OCI-LY1 (cell line): Measurements from ENCODE around the gene IL10RB.
"Not testable (repeated sequence)": the region's sequence is repeated elsewhere in the genome, so short reads cannot be mapped to it uniquely, and the experiment has no call there.

ENCODE experiments used
- H2AFZ ChIP-seq: fragments of 200-600 bp; sonication (generic), shearing (Covaris generic); 2 replicates; pipeline ENCODE4 v1.6.0; 2014; ENCODE audit warnings: antibody characterized with exemption, mild to moderate bottlenecking, low read length
- H3F3A ChIP-seq: fragments of 200-600 bp; sonication (generic), shearing (Covaris generic); 2 replicates; pipeline ENCODE4 v1.6.0; 2014; ENCODE audit warnings: mild to moderate bottlenecking, antibody characterized with exemption, low read length, moderate library complexity; ENCODE audit not compliant: insufficient read depth
- H3K27ac ChIP-seq: fragments of 200-600 bp; sonication (generic); 2 replicates; pipeline ENCODE4 v1.5.1; 2014; ENCODE audit warnings: low read length, mixed run types, mild to moderate bottlenecking, low read depth; ENCODE audit not compliant: poor library complexity, severe bottlenecking
- H3K27me3 ChIP-seq: fragments of 200-600 bp; sonication (generic); 2 replicates; pipeline ENCODE4 v1.6.0; 2014; ENCODE audit warnings: antibody characterized with exemption, mild to moderate bottlenecking, low read length, moderate library complexity; ENCODE audit not compliant: insufficient read depth
- H3K36me3 ChIP-seq: fragments of 200-600 bp; sonication (generic); 2 replicates; pipeline ENCODE4 v1.6.1; 2014; ENCODE audit warnings: mild to moderate bottlenecking, antibody characterized with exemption, low read length, moderate library complexity, mixed read lengths; ENCODE audit not compliant: insufficient read depth
- H3K4me1 ChIP-seq: fragments of 200-600 bp; sonication (generic); 2 replicates; pipeline ENCODE4 v1.5.1; 2014; ENCODE audit warnings: mild to moderate bottlenecking, low read length, moderate library complexity; ENCODE audit not compliant: insufficient read depth, severe bottlenecking
- H3K4me2 ChIP-seq: fragments of 200-600 bp; sonication (generic), shearing (Covaris generic); 2 replicates; pipeline ENCODE4 v1.6.1; 2014; ENCODE audit warnings: low read length
- H3K4me3 ChIP-seq: fragments of 200-600 bp; sonication (generic); 2 replicates; pipeline ENCODE4 v1.5.1; 2014; ENCODE audit warnings: low read length, low read depth, mild to moderate bottlenecking, mixed read lengths; ENCODE audit not compliant: poor library complexity, severe bottlenecking
- H3K79me2 ChIP-seq: fragments of 200-600 bp; shearing (Covaris generic); 2 replicates; pipeline ENCODE4 v1.6.1; 2016; ENCODE audit warnings: mixed run types, low read length, mixed read lengths; ENCODE audit not compliant: insufficient read depth
- H3K9ac ChIP-seq: fragments of 200-600 bp; sonication (generic), shearing (Covaris generic); 2 replicates; pipeline ENCODE4 v1.6.1; 2014; ENCODE audit warnings: mild to moderate bottlenecking, low read length, mixed read lengths
- H3K9me2 ChIP-seq: fragments of 200-600 bp; sonication (generic), shearing (Covaris generic); 2 replicates; pipeline ENCODE4 v1.6.1; 2014; ENCODE audit warnings: low read depth, mild to moderate bottlenecking, low read length, mixed read lengths
- H3K9me3 ChIP-seq: fragments of 200-600 bp; shearing (Covaris generic); 2 replicates; pipeline ENCODE4 v1.6.1; 2014; ENCODE audit warnings: low read length, mixed read lengths
- H4K20me1 ChIP-seq: fragments of 200-600 bp; sonication (generic), shearing (Covaris generic); 2 replicates; pipeline ENCODE4 v1.6.0; 2016; ENCODE audit warnings: mild to moderate bottlenecking, low read length; ENCODE audit not compliant: insufficient read depth
- CTCF ChIP-seq: fragments of 200-600 bp; sonication (generic), shearing (Covaris generic); IDR thresholded peaks from 2 replicates; pipeline ENCODE4 v1.5.1; 2017; ENCODE audit warnings: mild to moderate bottlenecking, antibody characterized with exemption, low read length, moderate library complexity, mixed read lengths
- EZH2 ChIP-seq: fragments of 200-600 bp; sonication (generic), shearing (Covaris generic); IDR thresholded peaks from 2 replicates; pipeline ENCODE4 v1.8.0; 2017; ENCODE audit warnings: borderline replicate concordance, mixed run types, mild to moderate bottlenecking, antibody characterized with exemption, low read length, moderate library complexity, mixed read lengths

The IL10RB gene

GRCh38 chr21:33247599-33247998 is 18.6 kb upstream of the IL10RB start:
- TF ChIP-seq CTCF (no peak), EZH2 (no peak)
- no peaks in the 10 kb centered on the region for H4K20me1 ChIP-seq
- H3F3A ChIP-seq, result no peaks in the 10 kb centered on the region
- H3K27me3 ChIP-seq, result no peaks in the 10 kb centered on the region
- H3K9ac ChIP-seq, result no peak overlapping the region
- no peak overlapping the region for H2AFZ ChIP-seq
- H3K36me3 ChIP-seq, result peaks cover 97% of the 10 kb centered on the region
- no peaks in the 10 kb centered on the region for H3K79me2 ChIP-seq
- no peaks in the 10 kb centered on the region for H3K9me2 ChIP-seq
- H3K4me3 ChIP-seq, result no peak overlapping the region
- no peak overlapping the region for H3K27ac ChIP-seq
- no peaks in the 10 kb centered on the region for H3K9me3 ChIP-seq
- H3K4me1 ChIP-seq, result no peaks in the 10 kb centered on the region
- no peak overlapping the region for H3K4me2 ChIP-seq

DNA sequence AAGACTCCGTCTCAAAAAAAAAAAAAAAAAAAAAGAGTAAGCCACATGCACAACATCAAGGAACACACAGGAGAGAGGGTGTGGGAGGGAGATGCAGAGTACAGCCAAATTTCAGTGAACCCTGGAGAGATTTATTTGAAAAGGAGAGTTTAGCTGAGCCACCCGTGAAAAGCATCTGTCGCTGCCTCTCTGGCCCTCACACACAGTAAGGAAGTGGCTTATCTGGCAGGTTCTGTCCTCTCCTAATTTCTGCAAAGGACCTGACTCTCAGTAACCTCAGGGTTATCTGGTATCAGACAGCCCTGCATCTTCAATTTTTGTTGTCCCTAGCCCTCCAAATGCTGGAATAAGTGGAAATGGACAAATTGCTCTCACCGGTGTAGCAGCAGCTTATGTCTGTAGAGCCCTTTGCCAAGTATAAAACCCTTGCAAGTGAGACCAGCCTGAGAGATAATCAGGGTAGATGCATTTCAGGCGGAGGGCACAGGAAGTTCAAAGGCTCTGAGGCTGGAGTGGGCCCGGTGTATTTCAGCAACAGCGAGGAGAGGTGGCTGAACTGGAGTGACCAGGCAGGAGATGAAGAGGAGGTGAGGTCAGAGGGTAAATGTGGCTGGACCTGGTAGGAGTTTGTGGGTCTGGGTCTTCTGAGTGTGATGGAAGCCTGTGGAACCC is 16.7 kb upstream of the IL10RB start:
- no peaks in the 10 kb centered on the region for H3F3A ChIP-seq
- peaks cover 99% of the 10 kb centered on the region for H3K36me3 ChIP-seq
- TF ChIP-seq CTCF (no peak), EZH2 (no peak)

DNA sequence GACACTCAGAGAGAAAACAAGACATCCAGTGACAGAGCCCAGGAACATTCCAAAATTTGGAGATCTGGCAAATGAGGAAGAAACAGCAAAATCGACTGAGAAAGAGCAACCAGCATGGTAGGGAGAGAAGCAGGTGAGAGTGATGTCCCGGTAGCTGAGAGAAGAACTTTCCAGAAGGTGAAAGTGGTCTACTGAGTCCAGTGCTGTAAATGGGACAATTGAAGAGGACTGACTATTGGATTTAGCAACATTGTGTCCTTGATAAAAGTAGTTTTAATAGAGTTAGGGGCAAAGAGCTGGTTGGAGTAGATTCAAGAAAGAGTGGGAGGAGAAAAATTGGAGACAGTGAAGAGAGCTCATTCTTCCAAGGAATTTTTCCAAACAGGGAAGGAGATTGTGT is 15.0 kb upstream of the IL10RB start:
- H3K9ac ChIP-seq, result no peak overlapping the region
- no peaks in the 10 kb centered on the region for H3K79me2 ChIP-seq
- H3K4me1 ChIP-seq, result no peaks in the 10 kb centered on the region
- H4K20me1 ChIP-seq, result no peaks in the 10 kb centered on the region
- H3K9me2 ChIP-seq, result no peaks in the 10 kb centered on the region
- H3K4me2 ChIP-seq, result no peak overlapping the region
- no peak for TF ChIP-seq CTCF
- TF ChIP-seq EZH2, result no peak
- no peaks in the 10 kb centered on the region for H3F3A ChIP-seq
- no peaks in the 10 kb centered on the region for H3K27me3 ChIP-seq
- no peak overlapping the region for H3K4me3 ChIP-seq
- H3K36me3 ChIP-seq, result peaks cover 98% of the 10 kb centered on the region
- no peaks in the 10 kb centered on the region for H3K9me3 ChIP-seq
- H2AFZ ChIP-seq, result no peak overlapping the region
- no peak overlapping the region for H3K27ac ChIP-seq

More for the DNA sequence above, 16.7 kb upstream of the IL10RB start:
- Histone ChIP-seq H3K9ac (no peak overlapping the region), H2AFZ (no peak overlapping the region), H3K4me3 (no peak overlapping the region), H3K27ac (no peak overlapping the region), H3K4me1 (no peaks in the 10 kb centered on the region), H3K9me2 (no peaks in the 10 kb centered on the region), H4K20me1 (no peaks in the 10 kb centered on the region), H3K9me3 (no peaks in the 10 kb centered on the region), H3K79me2 (no peaks in the 10 kb centered on the region), H3K27me3 (no peaks in the 10 kb centered on the region), H3K4me2 (no peak overlapping the region)

GRCh38 chr21:33253382-33253781 is 12.8 kb upstream of the IL10RB start:
- H3K79me2 ChIP-seq, H4K20me1 ChIP-seq, H3K9me3 ChIP-seq, H2AFZ ChIP-seq, H3K27me3 ChIP-seq, H3K9ac ChIP-seq, H3K9me2 ChIP-seq, H3F3A ChIP-seq, H3K27ac ChIP-seq, H3K4me1 ChIP-seq, H3K4me3 ChIP-seq, H3K4me2 ChIP-seq: not testable (repeated sequence)
- peaks cover 99% of the 10 kb centered on the region for H3K36me3 ChIP-seq
